ENCODE measurements around the gene SERPINB12.

SERPINB12 gene

GRCh38 chr18:63564561-63564960 lies 22.4 kb downstream of the SERPINB12 start:
- Mint-ChIP-seq H3K27me3 (no peaks in the 10 kb centered on the region), H3K36me3 (ENCODE audit: low read depth) (no peaks in the 10 kb centered on the region), H3K9me3 (no peaks in the 10 kb centered on the region), H3K4me1 (ENCODE audit: low read depth) (peaks cover 10% of the 10 kb centered on the region), H3K27ac (no peak overlapping the region), H3K4me3 (no peak overlapping the region)
- intact Hi-C loops (cut with micrococcal nuclease), result no loop called here

- Mint-ChIP-seq H3K9me3 (no peaks in the 10 kb centered on the region), H3K4me1 (ENCODE audit: low read depth) (peaks cover 4% of the 10 kb centered on the region), H3K36me3 (ENCODE audit: low read depth) (no peaks in the 10 kb centered on the region), H3K27me3 (no peaks in the 10 kb centered on the region), H3K27ac (no peak overlapping the region), H3K4me3 (no peak overlapping the region)
- intact Hi-C loops (cut with micrococcal nuclease), result no loop called here
These were observed 25.1 kb downstream of the SERPINB12 start for GRCh38 chr18:63567276-63567675.

GRCh38 chr18:63567825-63568224 lies 25.7 kb downstream of the SERPINB12 start:
- intact Hi-C loops (cut with micrococcal nuclease), result no loop called here
- Mint-ChIP-seq H3K36me3 (ENCODE audit: low read depth) (no peaks in the 10 kb centered on the region), H3K4me3 (no peak overlapping the region), H3K27ac (no peak overlapping the region), H3K9me3 (no peaks in the 10 kb centered on the region), H3K27me3 (no peaks in the 10 kb centered on the region), H3K4me1 (ENCODE audit: low read depth) (no peaks in the 10 kb centered on the region)

- Mint-ChIP-seq H3K36me3 (ENCODE audit: low read depth) (no peaks in the 10 kb centered on the region), H3K27me3 (no peaks in the 10 kb centered on the region)
- intact Hi-C loops (cut with micrococcal nuclease), result loop anchor here (10.0 kb wide), 1 partner anchor 364 kb away; no protein-coding TSS in a partner anchor
These were observed 28.6 kb downstream of the SERPINB12 start for GRCh38 chr18:63570721-63571120.

GRCh38 chr18:63575681-63576080 lies 33.5 kb downstream of the SERPINB12 start:
- H3K27me3 Mint-ChIP-seq, result no peaks in the 10 kb centered on the region
- intact Hi-C loops (cut with micrococcal nuclease), result loop anchor here (5.0 to 10.0 kb wide), 2 partner anchors 272 to 359 kb away; no protein-coding TSS in a partner anchor

More at GRCh38 chr18:63570721-63571120, 28.6 kb downstream of the SERPINB12 start:
- Mint-ChIP-seq H3K27ac (no peak overlapping the region), H3K4me1 (ENCODE audit: low read depth) (peaks cover 5% of the 10 kb centered on the region), H3K4me3 (no peak overlapping the region), H3K9me3 (no peaks in the 10 kb centered on the region)

GRCh38 chr18:63578357-63578958 lies 36.3 kb downstream of the SERPINB12 start:
- no peaks in the 10 kb centered on the region for H3K9me3 Mint-ChIP-seq
- no peaks in the 10 kb centered on the region for H3K36me3 Mint-ChIP-seq (ENCODE audit: low read depth)
- no peaks in the 10 kb centered on the region for H3K27me3 Mint-ChIP-seq
- intact Hi-C loops (cut with micrococcal nuclease), result loop anchor here (1.0 to 10.0 kb wide), 3 partner anchors 60 to 356 kb away; no protein-coding TSS in a partner anchor
- H3K4me1 Mint-ChIP-seq (ENCODE audit: low read depth), result peaks cover 28% of the 10 kb centered on the region
- no peak overlapping the region for H3K4me3 Mint-ChIP-seq
- H3K27ac Mint-ChIP-seq, result no peak overlapping the region

More at GRCh38 chr18:63575681-63576080, 33.5 kb downstream of the SERPINB12 start:
- Mint-ChIP-seq H3K4me1 (ENCODE audit: low read depth) (peaks cover 15% of the 10 kb centered on the region), H3K27ac (no peak overlapping the region), H3K9me3 (no peaks in the 10 kb centered on the region), H3K36me3 (ENCODE audit: low read depth) (no peaks in the 10 kb centered on the region), H3K4me3 (no peak overlapping the region)

- no peak overlapping the region for H3K27ac Mint-ChIP-seq
- no peak overlapping the region for H3K4me3 Mint-ChIP-seq
- no peaks in the 10 kb centered on the region for H3K9me3 Mint-ChIP-seq
- intact Hi-C loops (cut with micrococcal nuclease), result loop anchor here (5.0 to 10.0 kb wide), 3 partner anchors 268 to 405 kb away; no protein-coding TSS in a partner anchor
- peaks cover 33% of the 10 kb centered on the region for H3K4me1 Mint-ChIP-seq (ENCODE audit: low read depth)
- H3K27me3 Mint-ChIP-seq, result no peaks in the 10 kb centered on the region
- no peaks in the 10 kb centered on the region for H3K36me3 Mint-ChIP-seq (ENCODE audit: low read depth)
These were observed 37.4 kb downstream of the SERPINB12 start for GRCh38 chr18:63579616-63580015.

GRCh38 chr18:63585988-63586387 lies 43.8 kb downstream of the SERPINB12 start:
- intact Hi-C loops (cut with micrococcal nuclease), result loop anchor here (10.0 kb wide), 1 partner anchor 399 kb away; no protein-coding TSS in a partner anchor
- H3K36me3 Mint-ChIP-seq (ENCODE audit: low read depth), result no peaks in the 10 kb centered on the region
- peak overlapping the region; percentile 21 for H3K27ac Mint-ChIP-seq
- no peak overlapping the region for H3K4me3 Mint-ChIP-seq
- peaks cover 13% of the 10 kb centered on the region for H3K9me3 Mint-ChIP-seq
- H3K27me3 Mint-ChIP-seq, result no peaks in the 10 kb centered on the region
- H3K4me1 Mint-ChIP-seq (ENCODE audit: low read depth), result peaks cover 57% of the 10 kb centered on the region

- Mint-ChIP-seq H3K27ac (no peak overlapping the region), H3K4me1 (ENCODE audit: low read depth) (peaks cover 57% of the 10 kb centered on the region), H3K4me3 (no peak overlapping the region), H3K9me3 (peaks cover 17% of the 10 kb centered on the region), H3K36me3 (ENCODE audit: low read depth) (no peaks in the 10 kb centered on the region), H3K27me3 (no peaks in the 10 kb centered on the region)
- intact Hi-C loops (cut with micrococcal nuclease), result loop anchor here (10.0 kb wide), 1 partner anchor 398 kb away; no protein-coding TSS in a partner anchor
These were observed 44.3 kb downstream of the SERPINB12 start for GRCh38 chr18:63586431-63586830.

- Mint-ChIP-seq H3K27me3 (no peaks in the 10 kb centered on the region), H3K4me1 (ENCODE audit: low read depth) (peaks cover 53% of the 10 kb centered on the region), H3K27ac (no peak within 1 kb of the TSS), H3K9me3 (peaks cover 20% of the 10 kb centered on the region), H3K4me3 (no peak within 1 kb of the TSS), H3K36me3 (ENCODE audit: low read depth) (no peaks in the 10 kb centered on the region)
- intact Hi-C loops (cut with micrococcal nuclease), result loop anchor here (10.0 kb wide), 1 partner anchor 398 kb away; no protein-coding TSS in a partner anchor
These were observed 44.8 kb downstream of the SERPINB12 start, which contains the start of gene SERPINB13 for GRCh38 chr18:63586966-63587365. Gene SERPINB13 (plus strand): TSS chr18:63587343. CDS start chr18:63588668, 1,325 bp downstream.

GRCh38 chr18:63588909-63589308 lies 46.7 kb downstream of the SERPINB12 start:
- Mint-ChIP-seq H3K4me3 (no peak overlapping the region), H3K27ac (no peak overlapping the region), H3K4me1 (ENCODE audit: low read depth) (peaks cover 53% of the 10 kb centered on the region), H3K27me3 (no peaks in the 10 kb centered on the region), H3K9me3 (peaks cover 20% of the 10 kb centered on the region), H3K36me3 (ENCODE audit: low read depth) (no peaks in the 10 kb centered on the region)
- intact Hi-C loops (cut with micrococcal nuclease), result loop anchor here (10.0 kb wide), 1 partner anchor 396 kb away; no protein-coding TSS in a partner anchor

- intact Hi-C loops (cut with micrococcal nuclease), result no loop called here
- no peaks in the 10 kb centered on the region for H3K36me3 Mint-ChIP-seq (ENCODE audit: low read depth)
- no peak overlapping the region for H3K27ac Mint-ChIP-seq
- no peaks in the 10 kb centered on the region for H3K27me3 Mint-ChIP-seq
- peaks cover 41% of the 10 kb centered on the region for H3K4me1 Mint-ChIP-seq (ENCODE audit: low read depth)
- H3K4me3 Mint-ChIP-seq, result no peak overlapping the region
- peaks cover 20% of the 10 kb centered on the region for H3K9me3 Mint-ChIP-seq
These were observed 48.2 kb downstream of the SERPINB12 start for GRCh38 chr18:63590373-63590772.

- no peak overlapping the region for H3K4me3 Mint-ChIP-seq
- intact Hi-C loops (cut with micrococcal nuclease), result no loop called here
- H3K9me3 Mint-ChIP-seq, result peaks cover 20% of the 10 kb centered on the region
- no peaks in the 10 kb centered on the region for H3K27me3 Mint-ChIP-seq
- no peak overlapping the region for H3K27ac Mint-ChIP-seq
- no peaks in the 10 kb centered on the region for H3K36me3 Mint-ChIP-seq (ENCODE audit: low read depth)
- H3K4me1 Mint-ChIP-seq (ENCODE audit: low read depth), result peaks cover 33% of the 10 kb centered on the region
These were observed 49.0 kb downstream of the SERPINB12 start for GRCh38 chr18:63590966-63591695.

- intact Hi-C loops (cut with micrococcal nuclease), result no loop called here
- H3K4me3 Mint-ChIP-seq, result no peak overlapping the region
- H3K4me1 Mint-ChIP-seq (ENCODE audit: low read depth), result peaks cover 29% of the 10 kb centered on the region
- H3K36me3 Mint-ChIP-seq (ENCODE audit: low read depth), result no peaks in the 10 kb centered on the region
- H3K27me3 Mint-ChIP-seq, result no peaks in the 10 kb centered on the region
- no peak overlapping the region for H3K27ac Mint-ChIP-seq
- H3K9me3 Mint-ChIP-seq, result peaks cover 20% of the 10 kb centered on the region
These were observed 49.6 kb downstream of the SERPINB12 start for GRCh38 chr18:63591725-63592124.

Measured in dendritic cell treated with granulocyte-macrophage colony-stimulating factor and Interleukin-4, amounts not matched to agents 40 ng/mL and 50 ng/mL, for 4 days (primary cell).